Fibroblast of the aortic adventitia (primary cell): ENCODE data around the gene ACP5. TPM values are rescaled to one million over a fixed set of nuclear protein-coding genes. Genes with fewer than 3 reads are reported as not detected.
"Not testable (repeated sequence)": the region's sequence is repeated elsewhere in the genome, so short reads cannot be mapped to it uniquely, and the experiment has no call there.

Source experiments
- DNase-seq: peaks from one replicate; pipeline ENCODE4 v3.0.0-alpha.2; 2010; ENCODE audit warnings: low read depth
- H3K4me3 ChIP-seq: 2 replicates; pipeline ENCODE4 v1.5.1; 2011; ENCODE audit warnings: low read depth, mild to moderate bottlenecking, control low read depth, low read length, moderate library complexity
- CTCF ChIP-seq: IDR thresholded peaks from 2 replicates; pipeline ENCODE4 v1.5.1; 2011; ENCODE audit warnings: mild to moderate bottlenecking, low read length, control low read depth, inconsistent platforms; ENCODE audit not compliant: insufficient read depth
- total RNA-seq: library from RNA; depleted of rRNA; stranded (reverse); fragments of >200 nt; gene quantifications from 2 replicates; pipeline ENCODE4 v1.2.3, GENCODE V29; 2012; ENCODE audit warnings: low replicate concordance

Gene ACP5
- 0.09 and 1.4 TPM in 2 replicates for total RNA-seq

- H3K4me3 ChIP-seq: no peak within 1 kb of the TSS
- no peak for TF ChIP-seq CTCF
- DNase-seq: no peak
Observed at GRCh38 chr19:11577451-11578257, at the start of gene ACP5. ACP5 (minus strand) TSS chr19:11577645; CDS start chr19:11577317, 328 bp downstream.

GRCh38 chr19:11626252-11626651 is 48.8 kb upstream of the ACP5 start:
- H3K4me3 ChIP-seq: no peak overlapping the region
- no peak for TF ChIP-seq CTCF
- no peak for DNase-seq

GRCh38 chr19:11624069-11624463 is 46.6 kb upstream of the ACP5 start:
- no peak overlapping the region for H3K4me3 ChIP-seq
- no peak for TF ChIP-seq CTCF
- peak; percentile 76 for DNase-seq

GRCh38 chr19:11622401-11622800 is 45.0 kb upstream of the ACP5 start:
- DNase-seq: not testable (repeated sequence)

GRCh38 chr19:11620553-11620952 is 43.1 kb upstream of the ACP5 start:
- no peak overlapping the region for H3K4me3 ChIP-seq
- no peak for DNase-seq
- TF ChIP-seq CTCF: no peak

More at GRCh38 chr19:11622401-11622800, 45.0 kb upstream of the ACP5 start:
- not testable (repeated sequence) for H3K4me3 ChIP-seq

GRCh38 chr19:11617180-11618062 is 40.0 kb upstream of the ACP5 start:
- DNase-seq: no peak
- TF ChIP-seq CTCF: no peak
- no peak overlapping the region for H3K4me3 ChIP-seq

GRCh38 chr19:11612816-11613511 is 35.5 kb upstream of the ACP5 start:
- no peak for DNase-seq
- TF ChIP-seq CTCF: no peak
- no peak overlapping the region for H3K4me3 ChIP-seq
